ENCODE data around the gene MYO1H. TPM values are rescaled to one million over a fixed set of nuclear protein-coding genes. Genes with fewer than 3 reads are reported as not detected.

The MYO1H gene
- total and polyA plus RNA-seq, 2 of the 8 experiments (the other 6 are each of a cell fraction or from before 2014, with no cell fraction given): 0.03 TPM; not detected in 1

DNA sequence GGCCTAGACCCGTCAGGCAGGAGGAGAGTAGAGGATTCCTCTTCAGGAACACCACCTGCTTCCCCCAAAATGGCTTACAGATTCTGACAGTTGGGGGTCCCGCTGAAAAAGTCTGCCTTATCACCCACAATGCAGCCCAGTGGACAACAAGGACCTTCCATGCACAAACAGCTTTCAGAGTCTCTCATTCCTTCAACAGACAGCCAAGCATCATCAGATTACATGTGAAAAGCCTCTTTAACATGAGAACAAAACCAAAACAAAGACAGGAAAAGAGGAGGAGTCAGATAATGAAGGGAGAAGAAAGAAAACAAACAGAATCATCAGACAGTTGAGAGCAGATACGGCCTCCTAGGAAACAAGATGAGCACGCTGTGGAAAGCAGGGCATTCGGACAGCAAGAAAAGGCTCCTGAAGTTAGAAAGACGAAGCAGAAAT lies 111.1 kb downstream of the MYO1H start (continued):
- TF ChIP-seq, protein P1, sequence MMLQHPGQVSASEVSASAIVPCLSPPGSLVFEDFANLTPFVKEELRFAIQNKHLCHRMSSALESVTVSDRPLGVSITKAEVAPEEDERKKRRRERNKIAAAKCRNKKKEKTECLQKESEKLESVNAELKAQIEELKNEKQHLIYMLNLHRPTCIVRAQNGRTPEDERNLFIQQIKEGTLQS (IDR thresholded peaks at IDR 0.05; ENCODE audit: insufficient read depth, low read depth, low read length): no peak
- TF ChIP-seq CBX8 (IDR thresholded peaks at IDR 0.05; ENCODE audit: borderline replicate concordance, low read depth, low read length) (no peak), RXRA (IDR thresholded peaks at IDR 0.05; ENCODE audit: insufficient read depth, low read depth, low read length) (no peak), POU5F1 (IDR thresholded peaks at IDR 0.05; ENCODE audit: low read depth, low read length) (no peak), CREB1 (IDR thresholded peaks at IDR 0.05) (no peak; the same call in 1 of the 2 replicates), RNF2 (IDR thresholded peaks at IDR 0.05; ENCODE audit: borderline replicate concordance, low read depth, low read length, missing control alignments, poor library complexity, severe bottlenecking) (no peak), TAF1 (IDR thresholded peaks at IDR 0.05; ENCODE audit: low read depth, low read length) (peak; percentile 74), CHD2 (IDR thresholded peaks at IDR 0.05; ENCODE audit: low read length) (no peak), FOSL1 (IDR thresholded peaks at IDR 0.05; ENCODE audit: insufficient read depth, low read depth, low read length) (no peak), POLR2A (IDR thresholded peaks at IDR 0.05; ENCODE audit: control extremely low read depth in 1 of 2, low read depth in 2 of 2, low read length in 2 of 2) (peak; percentile 44 to 84; a peak in 2 of 3 replicates), KDM5A (IDR thresholded peaks at IDR 0.05; ENCODE audit: low read length) (no peak), ASH2L (IDR thresholded peaks at IDR 0.05; ENCODE audit: low read length) (peak; percentile 71), SP1 (IDR thresholded peaks at IDR 0.05; ENCODE audit: low read depth, low read length) (peak; percentile 47; the same call in 1 of the 2 replicates), SUZ12 (IDR thresholded peaks at IDR 0.05; ENCODE audit: low read length) (no peak), RAD21 (IDR thresholded peaks at IDR 0.05 in 1 of 2, conservative IDR thresholded peaks at IDR 0.05 in 1 of 2; ENCODE audit: low read depth in 2 of 2, low read length in 2 of 2) (no peak), HDAC2 (IDR thresholded peaks at IDR 0.05; ENCODE audit: borderline replicate concordance in 1 of 2, low read depth in 2 of 2, low read length in 2 of 2) (peak; percentile 21 to 82; a peak in 1 of 4 replicates), GABPA (IDR thresholded peaks at IDR 0.05; ENCODE audit: borderline replicate concordance, insufficient read depth, low read length) (no peak), JUN (IDR thresholded peaks at IDR 0.05; ENCODE audit: low read depth, low read length) (no peak), NANOG (IDR thresholded peaks at IDR 0.05; ENCODE audit: insufficient read depth, low read depth, low read length, poor library complexity, severe bottlenecking) (no peak)
- TF ChIP-seq, protein P2, sequence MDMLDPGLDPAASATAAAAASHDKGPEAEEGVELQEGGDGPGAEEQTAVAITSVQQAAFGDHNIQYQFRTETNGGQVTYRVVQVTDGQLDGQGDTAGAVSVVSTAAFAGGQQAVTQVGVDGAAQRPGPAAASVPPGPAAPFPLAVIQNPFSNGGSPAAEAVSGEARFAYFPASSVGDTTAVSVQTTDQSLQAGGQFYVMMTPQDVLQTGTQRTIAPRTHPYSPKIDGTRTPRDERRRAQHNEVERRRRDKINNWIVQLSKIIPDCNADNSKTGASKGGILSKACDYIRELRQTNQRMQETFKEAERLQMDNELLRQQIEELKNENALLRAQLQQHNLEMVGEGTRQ (IDR thresholded peaks at IDR 0.05; ENCODE audit: low read length): no peak
- TF ChIP-seq, protein P3, sequence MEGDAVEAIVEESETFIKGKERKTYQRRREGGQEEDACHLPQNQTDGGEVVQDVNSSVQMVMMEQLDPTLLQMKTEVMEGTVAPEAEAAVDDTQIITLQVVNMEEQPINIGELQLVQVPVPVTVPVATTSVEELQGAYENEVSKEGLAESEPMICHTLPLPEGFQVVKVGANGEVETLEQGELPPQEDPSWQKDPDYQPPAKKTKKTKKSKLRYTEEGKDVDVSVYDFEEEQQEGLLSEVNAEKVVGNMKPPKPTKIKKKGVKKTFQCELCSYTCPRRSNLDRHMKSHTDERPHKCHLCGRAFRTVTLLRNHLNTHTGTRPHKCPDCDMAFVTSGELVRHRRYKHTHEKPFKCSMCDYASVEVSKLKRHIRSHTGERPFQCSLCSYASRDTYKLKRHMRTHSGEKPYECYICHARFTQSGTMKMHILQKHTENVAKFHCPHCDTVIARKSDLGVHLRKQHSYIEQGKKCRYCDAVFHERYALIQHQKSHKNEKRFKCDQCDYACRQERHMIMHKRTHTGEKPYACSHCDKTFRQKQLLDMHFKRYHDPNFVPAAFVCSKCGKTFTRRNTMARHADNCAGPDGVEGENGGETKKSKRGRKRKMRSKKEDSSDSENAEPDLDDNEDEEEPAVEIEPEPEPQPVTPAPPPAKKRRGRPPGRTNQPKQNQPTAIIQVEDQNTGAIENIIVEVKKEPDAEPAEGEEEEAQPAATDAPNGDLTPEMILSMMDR (IDR thresholded peaks at IDR 0.05; ENCODE audit: control extremely low read depth in 1 of 3, insufficient read depth in 1 of 3, low read depth in 1 of 3, low read length in 3 of 3): no peak
